ENCODE measurements around the gene CABYR.
A peak's percentile ranks its signal among the peaks of the same experiment; 100 is the strongest.

Gene CABYR

DNA sequence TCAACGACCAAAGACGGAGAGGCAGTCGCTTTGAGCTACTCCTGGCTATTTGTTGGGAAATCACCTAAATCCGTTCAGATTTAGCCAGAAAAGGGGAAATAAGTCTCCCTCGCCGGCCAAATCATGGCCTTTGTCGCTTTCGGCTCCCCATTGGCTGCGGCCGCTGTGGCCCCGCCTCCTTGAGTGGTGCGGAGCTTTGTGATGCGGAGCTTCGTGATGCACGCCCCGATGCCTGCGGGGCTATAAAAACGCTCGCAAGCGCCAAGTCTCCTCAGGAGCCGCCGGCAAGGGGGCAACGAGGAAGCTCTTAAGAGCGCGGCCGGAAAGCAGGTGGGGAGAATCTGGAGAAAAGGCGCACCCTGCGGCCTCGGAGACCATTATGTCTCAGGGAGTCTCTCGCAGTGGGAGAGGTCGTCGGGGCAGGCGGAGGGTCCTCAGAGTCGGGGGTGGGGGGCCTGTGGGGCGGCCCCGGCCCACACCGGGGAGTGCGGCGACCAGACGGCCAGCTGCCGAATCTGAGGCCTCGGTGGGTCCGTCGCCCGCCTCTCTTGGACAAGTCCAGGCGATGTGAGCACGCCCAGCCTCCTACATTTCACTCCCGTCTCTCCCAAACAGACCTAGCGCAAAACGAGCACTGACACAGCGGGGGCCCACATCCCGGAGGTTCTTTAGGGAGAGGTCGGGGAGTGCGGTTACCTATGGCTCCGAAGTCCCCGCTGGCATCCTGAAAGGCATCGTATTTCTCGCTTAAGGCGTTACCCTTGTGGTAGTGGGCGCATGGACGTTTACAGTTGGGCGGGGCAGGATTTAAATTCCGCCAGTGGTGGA lies at the start of gene CABYR:
Gene CABYR (plus strand): TSS at position 274 of the 828 bp plus-strand sequence. CDS start 4,053 bp downstream, outside the sequence.
- DNase-seq, result peak; percentile 65

DNA sequence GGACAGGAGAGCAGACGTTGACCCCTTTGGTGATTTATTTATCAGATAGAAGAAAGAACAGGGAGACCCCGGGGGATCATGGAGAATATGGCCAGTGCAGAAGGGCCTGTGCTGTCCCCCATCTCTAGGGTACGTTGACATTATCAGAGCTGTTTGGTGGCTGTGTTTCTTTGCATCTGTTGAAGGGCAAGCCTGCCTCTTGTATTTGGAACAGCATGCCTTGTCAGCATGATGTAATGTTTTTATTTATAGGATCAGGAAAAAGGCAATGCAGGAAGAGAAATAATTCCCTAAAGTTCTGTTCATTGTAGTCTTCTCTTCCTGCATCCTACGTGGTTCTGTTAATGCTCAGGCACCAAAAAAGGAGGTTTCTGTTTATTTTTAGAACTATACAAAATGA lies 49.8 kb upstream of the CABYR start:
- no peak for DNase-seq

GRCh38 chr18:24089515-24090337 lies 49.1 kb upstream of the CABYR start:
- no peak for DNase-seq

DNA sequence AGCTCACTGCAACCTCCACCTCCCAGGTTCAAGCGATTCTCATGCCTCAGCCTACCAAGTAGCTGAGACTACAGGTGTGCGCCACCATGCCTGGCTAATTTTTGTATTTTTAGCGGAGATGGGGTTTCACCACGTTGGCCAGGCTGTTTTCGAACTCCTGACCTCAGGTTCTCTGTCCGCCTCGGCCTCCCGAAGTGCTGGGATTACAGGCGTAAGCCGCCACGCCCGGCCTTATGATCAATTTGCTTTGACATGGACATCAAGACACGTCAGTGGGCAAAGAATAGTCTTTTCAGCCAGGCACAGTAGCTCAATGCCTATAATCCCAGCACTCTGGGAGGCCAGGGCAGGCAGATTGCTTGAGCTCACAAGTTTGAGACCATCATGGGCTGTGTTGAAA lies 48.0 kb upstream of the CABYR start:
- no peak for DNase-seq

GRCh38 chr18:24094561-24094960 lies 44.3 kb upstream of the CABYR start:
- DNase-seq, result no peak

DNA sequence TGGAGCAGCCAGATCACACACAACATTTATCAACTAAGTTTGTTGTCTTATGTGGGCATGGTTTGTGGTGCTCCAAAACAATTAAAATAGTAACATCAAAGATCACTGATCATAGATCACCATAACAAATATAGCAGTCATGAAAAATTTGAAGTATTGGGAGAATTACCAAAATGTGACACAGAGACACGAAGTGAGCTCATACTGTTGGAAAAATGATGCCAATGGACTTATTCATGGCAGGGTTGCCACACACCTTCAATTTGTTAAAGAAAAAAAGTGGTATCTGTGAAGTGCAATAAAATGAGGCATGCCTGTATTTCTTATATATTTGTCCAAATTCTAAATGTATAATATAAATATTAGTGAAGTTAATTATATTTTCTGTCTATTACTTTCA lies 42.9 kb upstream of the CABYR start:
- DNase-seq, result no peak

DNA sequence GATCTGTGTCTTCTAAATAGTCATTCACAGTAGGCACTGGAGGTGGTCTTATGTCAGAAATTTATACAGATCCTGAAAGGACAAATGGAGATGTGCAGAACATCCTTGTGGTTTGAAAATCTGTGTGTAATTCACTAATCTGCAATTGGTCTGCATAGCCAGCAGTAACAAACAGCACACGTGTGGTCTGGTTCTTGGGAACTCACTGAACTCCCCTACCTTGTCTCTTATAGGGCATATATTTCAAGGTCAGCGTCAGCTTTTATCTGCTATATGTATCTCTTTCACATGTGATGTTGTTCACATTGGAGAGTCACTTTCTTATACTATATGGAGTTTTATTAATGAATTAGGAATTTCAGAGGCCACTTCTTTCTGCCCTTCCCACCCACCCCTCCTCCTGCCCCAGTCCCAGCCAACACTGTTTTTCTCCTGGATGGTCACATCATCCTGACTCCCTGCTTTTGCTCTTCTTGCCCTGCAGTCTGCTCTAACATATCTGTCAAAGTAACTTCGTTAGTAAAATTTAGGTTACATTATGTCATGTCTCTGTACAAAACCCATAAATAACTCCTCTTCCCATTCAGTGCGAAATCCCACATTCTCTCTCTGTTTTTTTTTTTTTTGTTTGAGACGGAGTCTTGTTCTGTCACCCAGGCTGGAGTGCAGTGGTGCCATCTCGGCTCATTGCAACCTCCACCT lies 35.4 kb upstream of the CABYR start:
- DNase-seq, result no peak

- no peak for DNase-seq
Measured at GRCh38 chr18:24104486-24104885, 34.4 kb upstream of the CABYR start.

GRCh38 chr18:24108641-24109040 lies 30.2 kb upstream of the CABYR start:
- DNase-seq, result no peak

GRCh38 chr18:24111936-24112335 lies 26.9 kb upstream of the CABYR start:
- DNase-seq, result no peak

GRCh38 chr18:24112464-24112863 lies 26.4 kb upstream of the CABYR start:
- no peak for DNase-seq

GRCh38 chr18:24112874-24113615 lies 25.8 kb upstream of the CABYR start:
- DNase-seq, result no peak

GRCh38 chr18:24114924-24115549 lies 23.8 kb upstream of the CABYR start:
- no peak for DNase-seq

DNA sequence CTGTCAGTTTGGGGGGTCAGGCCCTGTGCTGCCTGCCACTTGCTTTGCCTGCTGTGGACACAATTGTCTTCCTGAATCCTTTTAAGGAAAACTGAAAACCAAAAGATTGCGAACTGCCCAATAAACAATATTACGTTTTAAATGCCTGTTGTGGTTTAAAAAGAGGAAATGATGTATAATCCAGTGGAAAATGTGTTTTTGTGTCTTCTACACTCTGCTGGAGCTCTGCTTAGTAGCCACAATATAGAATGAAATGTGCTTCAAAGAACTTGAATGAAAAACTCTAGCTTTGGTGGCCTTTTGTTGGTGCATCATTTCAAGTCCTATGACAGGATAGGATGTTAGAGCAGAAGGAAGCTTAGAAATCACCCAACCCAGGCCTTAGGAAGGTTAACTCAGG lies 23.2 kb upstream of the CABYR start:
- no peak for DNase-seq

DNA sequence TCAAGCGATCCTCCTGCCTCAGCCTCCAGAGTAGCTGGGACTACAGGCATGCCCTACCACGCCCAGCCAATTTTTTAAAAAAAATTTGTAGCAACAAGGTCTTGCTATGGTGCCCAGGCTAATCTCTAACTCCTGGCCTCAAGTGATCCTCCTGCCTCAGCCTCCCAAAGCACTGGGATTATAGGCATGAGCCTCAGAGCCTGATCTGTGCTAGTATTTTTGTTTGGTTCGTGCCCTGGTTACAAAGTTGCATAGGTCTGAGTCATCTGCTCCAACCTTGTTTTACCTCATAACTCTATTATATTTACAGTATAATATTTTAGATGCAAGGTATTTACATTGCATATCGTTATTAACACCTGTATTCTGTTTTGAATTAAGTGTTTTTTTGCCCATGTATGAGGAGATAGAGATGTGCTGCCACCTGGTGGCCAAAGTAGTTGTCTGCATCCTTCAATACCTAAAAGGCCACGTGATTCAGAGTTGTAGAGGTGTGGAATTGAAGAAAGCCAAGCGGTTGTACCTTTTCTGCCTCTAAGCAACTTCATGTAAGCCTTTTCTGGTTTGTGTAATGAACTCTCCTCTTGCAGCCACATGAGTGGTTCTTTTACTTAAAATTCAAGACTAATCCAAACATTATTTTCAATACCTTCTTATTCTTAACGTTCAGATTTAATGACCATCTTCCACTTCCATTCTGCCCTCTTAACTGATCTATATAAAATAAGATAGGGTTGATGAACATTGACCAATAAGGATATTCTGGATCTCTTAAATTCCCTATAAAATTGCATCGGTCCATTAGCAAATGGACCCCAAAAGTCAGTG lies 19.9 kb upstream of the CABYR start:
- peak; percentile 58 for DNase-seq

DNA sequence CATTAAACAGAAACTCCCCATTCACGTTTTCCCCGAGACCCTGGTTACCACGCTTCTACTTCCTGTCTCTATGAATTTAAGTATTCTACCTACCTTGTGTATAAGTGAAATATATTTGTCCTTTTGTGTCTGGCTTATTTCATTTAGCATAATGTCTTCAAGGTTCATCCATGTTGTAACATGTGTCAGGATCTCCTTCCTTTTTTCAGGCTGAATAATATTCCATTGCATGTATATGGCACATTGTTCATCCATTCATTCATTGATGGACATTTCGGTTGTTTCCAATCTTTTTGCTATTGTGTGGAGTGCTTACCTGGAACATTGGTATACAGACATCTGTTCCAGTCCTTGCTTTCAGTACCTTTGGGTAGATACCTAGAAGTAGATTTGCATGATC lies 18.2 kb upstream of the CABYR start:
- no peak for DNase-seq

DNA sequence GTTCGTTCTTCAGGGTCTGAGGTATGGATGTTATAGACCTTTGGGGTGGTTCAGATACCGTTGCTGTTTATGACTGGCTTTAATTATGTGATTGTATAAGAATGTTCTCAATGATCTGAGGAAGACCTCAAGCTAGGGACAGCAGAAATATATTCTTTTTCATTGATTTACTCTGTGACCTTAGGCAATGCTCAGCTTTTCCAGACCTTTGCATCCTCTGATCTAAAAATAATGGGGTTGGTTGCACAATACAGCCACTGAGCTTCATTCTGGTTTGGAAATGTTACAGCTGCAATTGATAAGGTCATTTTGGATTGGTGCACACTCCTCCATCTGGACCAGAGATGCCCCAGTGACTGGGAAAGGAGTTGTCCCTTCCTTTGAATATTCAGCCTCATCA lies 17.2 kb upstream of the CABYR start:
- no peak for DNase-seq

DNA sequence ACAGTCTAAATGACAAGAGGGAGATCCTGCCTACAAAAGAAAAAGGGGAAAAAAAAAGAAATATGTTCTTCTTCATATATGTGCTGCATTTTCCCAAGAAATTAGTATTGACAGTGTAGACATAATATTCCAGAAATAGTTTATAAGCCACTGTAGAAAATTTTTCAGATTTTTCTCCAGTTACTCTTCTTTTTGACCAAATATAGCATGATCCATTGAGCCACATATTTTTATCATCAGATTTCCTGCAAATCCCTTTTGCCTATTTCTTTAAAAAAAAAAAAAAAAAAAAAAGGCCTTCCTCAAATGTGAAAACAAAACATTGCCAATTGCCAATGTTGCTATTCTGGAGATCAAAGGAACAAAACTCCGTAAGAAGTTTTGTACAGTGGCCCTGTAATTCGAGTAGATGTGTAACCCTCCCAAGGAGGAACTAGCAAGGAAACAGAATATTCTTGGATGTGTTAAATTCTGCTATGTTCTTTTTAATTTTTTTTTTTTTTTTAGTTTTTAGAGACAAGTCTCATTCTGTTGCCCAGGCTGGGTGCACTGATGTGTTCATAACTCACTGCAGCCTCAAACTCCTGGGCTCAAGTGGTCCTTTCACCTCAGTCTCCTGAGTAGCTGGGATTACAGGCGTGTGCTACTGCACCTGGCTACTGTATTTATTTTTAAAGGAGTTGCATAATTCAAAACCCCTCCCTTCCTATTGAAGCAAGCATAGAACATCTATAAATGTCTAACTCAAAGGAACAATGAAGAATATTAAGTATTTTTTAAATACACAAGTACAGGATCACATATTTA lies 12.5 kb upstream of the CABYR start:
- no peak for DNase-seq

DNA sequence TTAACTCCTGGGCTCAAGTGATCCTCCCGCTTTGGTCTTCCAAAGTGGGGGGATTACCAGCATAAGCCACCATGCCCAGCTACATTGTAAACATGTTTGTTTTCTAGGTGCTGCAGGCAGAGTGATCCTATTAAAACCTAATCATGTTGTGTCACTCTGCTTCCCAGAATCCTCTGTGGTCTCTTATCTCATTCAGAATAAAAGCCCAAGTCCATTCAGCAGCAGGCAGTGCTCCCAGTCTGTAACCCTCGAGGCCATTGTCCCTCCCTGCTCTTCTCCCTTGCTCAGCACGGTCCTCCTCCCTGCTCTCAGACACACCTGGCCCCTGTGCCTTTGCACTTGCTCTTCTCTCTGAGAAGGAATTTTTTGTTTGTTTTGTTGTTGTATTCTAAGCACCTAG lies 11.1 kb upstream of the CABYR start:
- no peak for DNase-seq

DNA sequence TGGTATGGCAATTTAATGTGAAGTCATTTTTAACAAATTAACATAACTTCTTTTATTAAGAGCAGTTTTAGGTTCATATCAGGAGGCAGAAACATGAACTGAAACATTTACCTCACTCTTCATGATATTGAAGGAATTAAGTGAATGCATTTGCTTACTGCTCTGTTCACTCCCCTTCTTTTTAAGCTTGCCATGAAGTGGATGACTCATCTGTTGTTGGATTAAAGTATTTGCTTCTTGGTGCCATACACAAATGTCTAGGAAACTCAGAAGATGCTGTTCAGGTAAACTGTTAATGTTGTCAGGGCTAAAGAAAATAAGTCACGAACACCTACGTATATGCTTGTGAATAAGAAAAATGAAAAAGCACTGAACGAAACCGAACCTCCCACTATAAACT lies 10.2 kb upstream of the CABYR start:
- DNase-seq, result no peak

DNA sequence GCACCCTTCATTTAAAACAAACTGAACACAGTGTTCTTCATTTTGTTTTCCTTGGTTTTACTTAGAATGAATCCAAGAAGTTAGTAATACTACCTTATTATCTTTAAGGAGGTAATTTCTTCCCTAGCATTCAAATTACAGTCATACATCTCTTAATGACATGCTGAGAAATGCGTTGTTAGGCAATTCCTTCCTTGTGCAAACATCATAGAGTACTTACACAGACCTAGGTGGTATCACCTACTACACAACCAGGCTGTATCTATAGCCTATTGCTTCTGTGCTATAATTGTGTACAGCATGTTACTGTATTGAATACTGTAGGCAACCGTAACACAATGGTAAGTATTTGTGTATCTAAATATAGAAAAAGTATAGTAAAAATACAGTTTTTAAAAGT lies 8.4 kb upstream of the CABYR start:
- DNase-seq, result no peak
